ENCODE measurements around the gene IL13RA1. TPM values are rescaled to one million over a fixed set of nuclear protein-coding genes. Genes with fewer than 3 reads are reported as not detected.
A peak's percentile ranks its signal among the peaks of the same experiment; 100 is the strongest.
"Not testable (repeated sequence)": the region's sequence is repeated elsewhere in the genome, so short reads cannot be mapped to it uniquely, and the experiment has no call there.

IL13RA1 gene
- total RNA-seq, 2 donors from 2014 or later: 15.2 to 23.6 TPM

DNA sequence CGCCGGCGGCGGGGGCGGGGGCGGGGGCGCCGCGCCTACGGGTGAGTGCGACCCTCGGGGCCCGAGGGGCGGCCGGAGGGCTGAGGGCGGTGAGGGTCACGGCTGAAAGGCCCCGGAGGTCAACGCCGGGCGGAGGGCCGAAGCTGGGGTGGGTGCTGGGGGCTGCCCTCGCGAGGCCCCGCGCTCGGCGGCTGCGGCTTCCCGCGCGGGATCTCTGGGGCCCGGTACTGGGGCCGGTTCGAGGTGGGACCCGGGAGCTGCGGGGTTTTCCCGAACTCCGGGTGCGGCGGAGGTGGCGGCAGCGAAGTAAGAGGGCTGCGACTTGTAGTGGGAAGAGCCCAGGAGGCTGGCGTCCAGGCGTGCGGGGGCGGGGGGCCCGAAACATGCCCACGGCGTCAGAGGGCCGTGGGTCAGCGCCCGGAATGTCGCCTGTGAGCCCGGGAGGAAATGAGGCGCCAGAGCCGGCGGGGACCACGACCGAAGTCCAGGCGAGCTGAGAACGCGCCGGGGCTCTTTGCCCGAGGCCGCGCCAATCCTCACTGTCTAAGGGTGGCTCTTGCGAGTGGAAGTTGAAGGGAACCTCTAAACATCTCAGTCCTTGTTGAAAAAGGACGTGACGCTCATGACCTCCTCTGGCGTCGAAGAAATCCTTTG is 407 bp downstream of the IL13RA1 start:
- peak; percentile 43 for ATAC-seq
- H3K9me3 ChIP-seq: no peaks in the 10 kb centered on the region
- peak overlapping the region; percentile 92 to 97 (median 94) for H3K27ac ChIP-seq
- intact Hi-C loops (cut with DNase I): no loop called here
- peaks cover 38% of the 10 kb centered on the region for H3K4me1 ChIP-seq
- no peaks in the 10 kb centered on the region for H3K27me3 ChIP-seq
- WGBS, 2 donors: 0% methylated on average over 4 to 33 of the region's 73 CpGs
- H3K36me3 ChIP-seq (replicated peaks in 1 of 2; ENCODE audit: insufficient read depth in 1 of 2, low read depth in 2 of 2): no peaks in the 10 kb centered on the region
- H3K4me3 ChIP-seq: peak overlapping the region in 1 of 2 donors; percentile 27
- peak; percentile 50 to 54 (median 52) for DNase-seq
- TF ChIP-seq, protein P1, sequence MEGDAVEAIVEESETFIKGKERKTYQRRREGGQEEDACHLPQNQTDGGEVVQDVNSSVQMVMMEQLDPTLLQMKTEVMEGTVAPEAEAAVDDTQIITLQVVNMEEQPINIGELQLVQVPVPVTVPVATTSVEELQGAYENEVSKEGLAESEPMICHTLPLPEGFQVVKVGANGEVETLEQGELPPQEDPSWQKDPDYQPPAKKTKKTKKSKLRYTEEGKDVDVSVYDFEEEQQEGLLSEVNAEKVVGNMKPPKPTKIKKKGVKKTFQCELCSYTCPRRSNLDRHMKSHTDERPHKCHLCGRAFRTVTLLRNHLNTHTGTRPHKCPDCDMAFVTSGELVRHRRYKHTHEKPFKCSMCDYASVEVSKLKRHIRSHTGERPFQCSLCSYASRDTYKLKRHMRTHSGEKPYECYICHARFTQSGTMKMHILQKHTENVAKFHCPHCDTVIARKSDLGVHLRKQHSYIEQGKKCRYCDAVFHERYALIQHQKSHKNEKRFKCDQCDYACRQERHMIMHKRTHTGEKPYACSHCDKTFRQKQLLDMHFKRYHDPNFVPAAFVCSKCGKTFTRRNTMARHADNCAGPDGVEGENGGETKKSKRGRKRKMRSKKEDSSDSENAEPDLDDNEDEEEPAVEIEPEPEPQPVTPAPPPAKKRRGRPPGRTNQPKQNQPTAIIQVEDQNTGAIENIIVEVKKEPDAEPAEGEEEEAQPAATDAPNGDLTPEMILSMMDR (IDR thresholded peaks at IDR 0.05): no peak
- peak in 2 of 3 donors; percentile 41 to 55 for TF ChIP-seq POLR2A (IDR thresholded peaks at IDR 0.05)

DNA sequence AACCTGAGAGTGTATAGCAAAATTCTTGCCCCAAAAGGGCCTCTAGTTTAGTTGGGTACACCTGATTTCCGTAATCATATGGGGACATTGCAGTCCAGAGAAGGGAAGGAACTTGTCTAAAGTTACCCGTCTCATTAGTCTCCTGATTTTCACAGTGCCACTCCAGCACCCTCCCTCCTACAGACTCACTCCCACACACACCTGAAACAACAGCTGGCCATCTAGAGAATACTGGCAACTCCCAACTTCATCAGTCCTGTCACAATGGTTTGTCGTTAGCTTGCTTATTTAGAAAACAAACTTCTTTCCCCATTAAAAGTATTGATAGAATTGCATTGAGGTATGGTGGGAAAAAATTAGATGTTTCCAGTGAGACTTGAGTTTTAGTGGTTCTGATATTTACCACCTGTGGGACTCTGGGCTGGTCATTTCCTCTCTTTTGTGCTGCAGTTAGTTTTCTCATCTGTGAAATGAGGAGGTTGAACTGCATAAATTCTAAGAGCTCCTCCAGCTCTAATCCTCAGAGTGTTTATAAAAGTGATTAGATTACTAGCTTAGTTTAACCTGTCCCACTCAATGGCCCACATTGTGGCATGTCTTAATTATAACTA is 1.7 kb downstream of the IL13RA1 start:
- Histone ChIP-seq H3K4me1 (peaks cover 38% of the 10 kb centered on the region), H3K9me3 (no peaks in the 10 kb centered on the region), H3K27ac (no peak overlapping the region), H3K27me3 (no peaks in the 10 kb centered on the region), H3K4me3 (no peak overlapping the region), H3K36me3 (replicated peaks in 1 of 2; ENCODE audit: insufficient read depth in 1 of 2, low read depth in 2 of 2) (no peaks in the 10 kb centered on the region)
- DNase-seq (no peak), ATAC-seq (no peak)
- TF ChIP-seq, protein P1 (IDR thresholded peaks at IDR 0.05): no peak
- no peak for TF ChIP-seq POLR2A (IDR thresholded peaks at IDR 0.05)
- intact Hi-C loops (cut with DNase I): no loop called here
- WGBS, 2 donors: 48 to 66% methylated on average over 3 of the region's 3 CpGs

DNA sequence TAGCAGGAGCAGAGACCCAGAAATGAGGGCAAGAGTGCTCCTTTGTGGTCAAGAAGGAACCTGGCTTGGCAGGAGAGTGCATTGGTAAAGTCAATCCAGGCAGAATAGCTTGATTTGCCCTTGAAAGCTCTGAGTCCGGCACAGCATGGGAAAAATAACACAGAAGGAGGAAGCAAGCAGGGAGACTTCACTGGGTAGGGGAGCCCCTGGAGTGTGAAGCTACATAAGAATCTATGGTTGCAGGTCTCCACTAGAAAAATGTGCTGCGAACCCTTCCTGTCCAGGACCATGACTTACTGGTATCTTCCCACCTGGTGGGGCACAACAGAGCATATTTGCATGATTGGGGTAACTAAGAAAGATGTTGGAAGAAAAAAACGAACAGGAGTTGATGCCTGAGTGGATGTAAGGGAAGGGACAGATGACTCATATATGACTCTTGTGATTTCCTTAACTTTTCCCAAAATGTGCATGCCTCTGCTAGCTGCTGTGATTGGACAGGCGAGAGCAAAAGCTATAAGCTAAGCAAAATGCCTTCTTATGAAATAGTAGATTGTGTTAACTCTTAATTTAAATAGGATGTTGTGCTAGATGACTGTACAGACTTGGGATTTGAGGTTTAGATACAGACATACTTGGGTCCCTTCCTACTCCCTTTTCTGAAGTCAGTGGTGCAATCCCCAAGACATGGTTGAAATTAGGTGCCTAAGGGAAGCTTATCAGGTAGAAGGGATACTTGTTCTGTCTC is 3.3 kb downstream of the IL13RA1 start:
- ATAC-seq: no peak
- Histone ChIP-seq H3K36me3 (replicated peaks in 1 of 2; ENCODE audit: insufficient read depth in 1 of 2, low read depth in 2 of 2) (no peaks in the 10 kb centered on the region), H3K4me3 (no peak overlapping the region), H3K4me1 (peaks cover 30% of the 10 kb centered on the region), H3K9me3 (no peaks in the 10 kb centered on the region), H3K27me3 (no peaks in the 10 kb centered on the region), H3K27ac (peak overlapping the region in 2 of 4 donors; percentile 36 to 65)
- DNase-seq: peak in 1 of 4 donors; percentile 18
- WGBS, 2 donors: 34 to 68% methylated on average over 4 of the region's 4 CpGs
- intact Hi-C loops (cut with DNase I): no loop called here
- TF ChIP-seq, protein P1 (IDR thresholded peaks at IDR 0.05): no peak
- peak in 1 of 3 donors; percentile 16 for TF ChIP-seq POLR2A (IDR thresholded peaks at IDR 0.05)

DNA sequence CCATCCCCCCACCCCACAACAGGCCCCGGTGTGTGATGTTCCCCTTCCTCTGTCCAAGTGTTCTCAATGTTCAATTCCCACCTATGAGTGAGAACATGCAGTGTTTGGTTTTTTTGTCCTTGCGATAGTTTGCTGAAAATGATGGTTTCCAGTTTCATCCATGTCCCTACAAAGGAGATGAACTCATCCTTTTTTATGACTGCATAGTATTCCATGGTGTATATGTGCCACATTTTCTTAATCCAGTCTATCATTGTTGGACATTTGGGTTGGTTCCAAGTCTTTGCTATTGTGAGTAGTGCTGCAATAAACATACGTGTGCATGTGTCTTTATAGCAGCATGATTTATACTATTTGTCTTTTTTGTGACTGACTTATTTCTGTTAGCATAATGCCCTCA is 5.1 kb downstream of the IL13RA1 start:
- WGBS, 2 donors: 86 to 98% methylated on average over 3 of the region's 3 CpGs
- ATAC-seq; H3K4me3 ChIP-seq; DNase-seq; H3K36me3 ChIP-seq (replicated peaks in 1 of 2; ENCODE audit: insufficient read depth in 1 of 2, low read depth in 2 of 2); intact Hi-C loops (cut with DNase I); H3K27me3 ChIP-seq; H3K9me3 ChIP-seq; H3K27ac ChIP-seq: not testable (repeated sequence)
- H3K4me1 ChIP-seq: peaks cover 20% of the 10 kb centered on the region

DNA sequence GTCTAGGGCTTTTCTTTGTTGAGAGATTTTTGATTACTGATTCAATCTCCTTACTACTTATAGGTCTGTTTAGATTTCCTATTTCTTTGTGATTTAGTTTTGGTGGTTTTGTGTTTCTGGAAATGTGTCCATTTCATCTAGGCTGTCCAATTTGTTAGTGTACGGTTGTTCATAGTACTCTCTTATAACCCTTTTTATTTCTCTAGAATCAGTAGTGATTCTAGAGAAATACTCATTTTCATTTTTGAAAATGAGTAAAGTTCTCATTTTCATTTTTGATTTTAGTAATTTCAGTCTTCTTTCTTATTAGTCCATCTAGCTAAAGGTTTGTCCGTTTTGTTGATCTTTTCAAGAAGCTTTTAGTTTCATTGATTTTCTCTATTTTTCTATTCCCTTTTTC is 7.5 kb downstream of the IL13RA1 start:
- intact Hi-C loops (cut with DNase I): no loop called here
- 90 to 94% methylated on average over 2 of the region's 2 CpGs for WGBS, 2 donors
- H3K27me3 ChIP-seq: no peaks in the 10 kb centered on the region

More for the DNA sequence above, 7.5 kb downstream of the IL13RA1 start:
- ATAC-seq (no peak), DNase-seq (no peak)
- H3K9me3 ChIP-seq: no peaks in the 10 kb centered on the region
- H3K36me3 ChIP-seq (replicated peaks in 1 of 2; ENCODE audit: insufficient read depth in 1 of 2, low read depth in 2 of 2): no peaks in the 10 kb centered on the region
- TF ChIP-seq POLR2A (IDR thresholded peaks at IDR 0.05): no peak
- TF ChIP-seq, protein P1 (IDR thresholded peaks at IDR 0.05): no peak
- no peak overlapping the region for H3K4me3 ChIP-seq
- H3K27ac ChIP-seq: no peak overlapping the region
- H3K4me1 ChIP-seq: peaks cover 9% of the 10 kb centered on the region

Measured in body of pancreas (tissue), 4 donors.